CD4-positive, alpha-beta T cell treated with Interferon alpha-2 for 1 hour (primary cell): ENCODE data around the gene PCDHGA4.
"Not testable (repeated sequence)": the region's sequence is repeated elsewhere in the genome, so short reads cannot be mapped to it uniquely, and the experiment has no call there.

Experiments
- DNase-seq, 2 donors: peaks; one replicate each; pipeline ENCODE4 v3.0.0-alpha.2; 2020 to 2022

PCDHGA4 gene

DNA sequence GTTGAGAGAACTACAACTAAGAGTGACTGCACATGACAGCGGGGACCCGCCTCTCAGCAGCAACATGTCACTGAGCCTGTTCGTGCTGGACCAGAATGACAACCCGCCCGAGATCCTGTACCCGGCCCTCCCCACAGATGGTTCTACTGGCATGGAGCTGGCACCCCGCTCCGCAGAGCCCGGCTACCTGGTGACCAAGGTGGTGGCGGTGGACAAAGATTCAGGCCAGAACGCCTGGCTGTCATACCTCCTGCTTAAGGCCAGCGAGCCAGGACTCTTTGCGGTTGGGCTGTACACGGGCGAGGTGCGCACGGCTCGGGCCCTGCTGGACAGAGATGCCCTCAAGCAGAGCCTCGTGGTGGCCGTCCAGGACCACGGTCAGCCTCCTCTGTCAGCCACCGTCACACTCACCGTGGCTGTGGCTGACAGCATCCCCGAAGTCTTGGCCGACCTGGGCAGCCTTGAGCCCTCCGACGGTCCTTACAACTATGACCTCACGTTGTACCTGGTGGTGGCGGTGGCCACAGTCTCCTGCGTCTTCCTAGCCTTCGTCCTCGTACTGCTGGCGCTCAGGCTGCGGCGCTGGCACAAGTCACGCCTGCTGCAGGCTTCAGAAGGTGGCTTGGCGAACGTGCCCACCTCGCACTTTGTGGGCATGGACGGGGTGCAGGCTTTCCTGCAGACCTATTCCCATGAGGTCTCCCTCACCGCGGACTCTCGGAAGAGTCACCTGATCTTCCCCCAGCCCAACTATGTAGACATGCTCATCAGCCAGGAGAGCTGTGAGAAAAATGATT, 29.8 kb downstream of the PCDHGA4 start:
- no peak for DNase-seq

DNA sequence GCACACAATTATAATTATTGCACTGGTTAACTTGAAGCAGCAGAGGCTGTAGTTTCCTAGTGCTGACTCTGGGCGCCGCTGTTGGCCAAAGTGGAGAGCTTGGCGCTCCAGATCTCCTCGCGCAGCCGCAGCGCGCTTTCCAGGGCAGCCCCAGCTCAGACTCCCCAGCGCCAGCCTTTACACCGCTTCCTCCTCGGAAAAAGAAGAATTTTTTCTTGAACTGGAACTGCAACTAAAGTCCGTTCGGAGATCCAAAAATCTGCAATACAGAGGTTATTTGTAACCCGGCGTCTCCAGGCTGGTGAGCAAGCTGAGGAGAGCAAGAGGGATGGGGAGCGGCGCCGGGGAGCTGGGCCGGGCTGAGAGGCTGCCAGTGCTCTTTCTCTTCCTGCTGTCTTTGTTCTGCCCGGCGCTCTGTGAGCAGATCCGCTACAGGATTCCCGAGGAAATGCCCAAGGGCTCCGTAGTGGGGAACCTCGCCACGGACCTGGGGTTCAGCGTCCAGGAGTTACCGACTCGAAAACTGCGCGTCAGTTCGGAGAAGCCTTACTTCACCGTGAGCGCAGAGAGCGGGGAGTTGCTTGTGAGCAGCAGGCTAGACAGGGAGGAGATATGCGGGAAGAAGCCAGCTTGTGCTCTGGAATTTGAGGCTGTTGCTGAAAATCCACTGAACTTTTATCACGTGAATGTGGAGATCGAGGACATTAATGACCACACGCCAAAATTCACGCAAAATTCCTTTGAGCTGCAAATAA, 32.9 kb downstream of the PCDHGA4 start, which contains the start of gene PCDHGB4:
Gene PCDHGB4, plus strand, starts transcription at position 142 of the 755 bp plus-strand sequence. Its CDS starts 187 bp downstream, at position 329.
- DNase-seq = peak in 1 of 2 donors; percentile 33

DNA sequence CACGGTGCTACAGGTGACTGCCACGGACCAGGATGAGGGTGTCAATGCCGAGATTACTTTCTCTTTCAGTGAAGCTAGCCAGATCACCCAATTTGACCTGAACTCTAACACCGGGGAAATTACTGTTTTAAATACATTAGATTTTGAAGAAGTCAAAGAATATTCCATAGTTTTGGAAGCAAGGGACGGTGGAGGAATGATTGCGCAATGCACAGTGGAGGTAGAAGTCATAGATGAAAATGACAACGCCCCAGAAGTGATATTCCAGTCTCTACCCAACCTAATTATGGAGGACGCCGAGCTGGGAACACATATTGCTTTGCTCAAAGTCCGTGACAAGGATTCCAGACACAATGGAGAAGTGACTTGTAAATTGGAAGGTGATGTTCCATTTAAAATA, 33.8 kb downstream of the PCDHGA4 start:
- DNase-seq = no peak

DNA sequence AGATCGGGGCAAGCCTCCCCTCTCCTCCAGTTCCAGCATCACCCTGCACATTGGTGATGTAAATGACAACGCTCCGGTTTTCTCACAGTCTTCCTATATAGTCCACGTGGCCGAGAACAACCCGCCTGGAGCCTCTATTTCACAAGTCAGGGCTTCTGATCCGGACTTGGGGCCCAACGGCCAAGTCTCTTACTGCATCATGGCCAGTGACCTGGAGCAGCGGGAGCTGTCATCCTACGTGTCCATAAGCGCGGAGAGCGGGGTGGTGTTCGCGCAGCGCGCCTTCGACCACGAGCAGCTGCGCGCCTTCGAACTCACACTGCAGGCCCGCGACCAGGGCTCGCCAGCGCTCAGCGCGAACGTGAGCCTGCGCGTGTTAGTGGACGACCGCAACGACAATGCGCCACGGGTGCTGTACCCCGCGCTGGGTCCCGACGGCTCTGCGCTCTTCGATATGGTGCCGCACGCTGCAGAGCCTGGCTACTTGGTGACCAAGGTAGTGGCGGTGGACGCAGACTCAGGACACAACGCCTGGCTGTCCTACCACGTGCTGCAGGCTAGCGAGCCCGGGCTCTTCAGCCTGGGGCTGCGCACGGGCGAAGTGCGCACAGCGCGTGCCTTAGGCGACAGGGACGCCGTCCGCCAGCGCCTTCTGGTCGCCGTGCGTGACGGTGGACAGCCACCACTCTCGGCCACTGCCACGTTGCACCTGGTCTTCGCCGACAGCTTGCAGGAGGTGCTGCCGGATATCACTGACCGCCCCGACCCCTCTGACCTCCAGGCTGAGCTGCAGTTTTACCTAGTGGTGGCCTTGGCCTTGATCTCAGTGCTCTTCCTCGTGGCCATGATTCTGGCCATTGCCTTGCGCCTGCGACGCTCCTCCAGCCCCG, 34.6 kb downstream of the PCDHGA4 start:
- DNase-seq = no peak

DNA sequence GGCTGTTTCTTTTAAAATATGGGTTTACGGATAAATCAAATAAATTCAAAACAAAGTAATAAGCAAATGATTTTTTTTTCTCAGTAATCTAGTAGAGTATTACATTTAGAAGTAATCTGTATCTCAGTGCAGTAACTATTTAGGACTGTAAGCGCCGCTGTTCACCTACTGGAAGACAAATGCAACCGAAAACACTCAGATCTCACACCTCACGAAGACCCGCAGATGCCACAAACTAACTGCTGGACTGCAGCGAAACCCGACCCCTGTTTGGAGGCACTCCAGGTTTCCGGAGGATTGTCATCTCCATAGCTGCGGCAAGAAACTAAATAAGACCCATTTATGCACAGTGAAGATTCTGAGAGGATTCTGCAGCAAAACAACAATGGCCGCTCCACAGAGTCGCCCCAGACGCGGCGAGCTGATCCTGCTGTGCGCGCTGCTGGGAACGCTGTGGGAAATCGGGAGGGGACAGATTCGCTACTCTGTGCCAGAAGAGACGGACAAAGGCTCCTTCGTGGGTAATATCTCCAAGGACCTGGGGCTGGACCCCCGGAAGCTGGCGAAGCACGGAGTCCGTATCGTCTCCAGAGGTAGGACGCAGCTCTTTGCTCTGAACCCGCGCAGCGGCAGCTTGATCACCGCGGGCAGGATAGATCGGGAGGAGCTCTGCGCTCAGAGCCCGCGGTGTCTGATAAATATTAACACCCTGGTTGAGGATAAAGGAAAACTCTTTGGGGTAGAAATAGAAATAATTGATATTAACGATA, 37.8 kb downstream of the PCDHGA4 start, which contains the start of gene PCDHGA8:
Gene PCDHGA8, plus strand, starts transcription at position 205 of the 770 bp plus-strand sequence. Its CDS starts 181 bp downstream, at position 386.
- peak in 1 of 2 donors; percentile 14 for DNase-seq

DNA sequence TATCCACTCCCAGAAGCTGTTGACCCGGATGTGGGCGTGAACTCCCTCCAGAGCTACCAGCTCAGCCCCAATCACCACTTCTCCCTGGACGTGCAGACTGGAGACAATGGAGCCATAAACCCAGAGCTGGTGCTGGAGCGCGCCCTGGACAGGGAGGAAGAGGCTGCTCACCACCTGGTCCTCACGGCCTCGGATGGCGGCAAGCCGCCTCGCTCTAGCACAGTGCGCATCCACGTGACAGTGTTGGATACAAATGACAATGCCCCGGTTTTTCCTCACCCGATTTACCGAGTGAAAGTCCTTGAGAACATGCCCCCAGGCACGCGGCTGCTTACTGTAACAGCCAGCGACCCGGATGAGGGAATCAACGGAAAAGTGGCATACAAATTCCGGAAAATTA, 38.4 kb downstream of the PCDHGA4 start:
- no peak for DNase-seq

DNA sequence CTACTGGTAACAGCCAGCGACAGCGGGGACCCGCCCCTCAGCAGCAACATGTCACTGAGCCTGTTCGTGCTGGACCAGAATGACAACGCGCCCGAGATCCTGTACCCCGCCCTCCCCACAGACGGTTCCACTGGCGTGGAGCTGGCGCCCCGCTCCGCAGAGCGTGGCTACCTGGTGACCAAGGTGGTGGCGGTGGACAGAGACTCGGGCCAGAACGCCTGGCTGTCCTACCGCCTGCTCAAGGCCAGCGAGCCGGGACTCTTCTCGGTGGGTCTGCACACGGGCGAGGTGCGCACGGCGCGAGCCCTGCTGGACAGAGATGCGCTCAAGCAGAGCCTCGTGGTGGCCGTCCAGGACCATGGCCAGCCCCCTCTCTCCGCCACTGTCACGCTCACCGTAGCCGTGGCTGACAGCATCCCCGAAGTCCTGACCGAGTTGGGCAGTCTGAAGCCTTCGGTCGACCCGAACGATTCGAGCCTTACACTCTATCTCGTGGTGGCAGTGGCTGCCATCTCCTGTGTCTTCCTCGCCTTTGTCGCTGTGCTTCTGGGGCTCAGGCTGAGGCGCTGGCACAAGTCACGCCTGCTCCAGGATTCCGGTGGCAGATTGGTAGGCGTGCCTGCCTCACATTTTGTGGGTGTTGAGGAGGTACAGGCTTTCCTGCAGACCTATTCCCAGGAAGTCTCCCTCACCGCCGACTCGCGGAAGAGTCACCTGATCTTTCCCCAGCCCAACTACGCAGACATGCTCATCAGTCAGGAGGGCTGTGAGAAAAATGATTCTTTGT, 39.8 kb downstream of the PCDHGA4 start:
- DNase-seq = not testable (repeated sequence)

DNA sequence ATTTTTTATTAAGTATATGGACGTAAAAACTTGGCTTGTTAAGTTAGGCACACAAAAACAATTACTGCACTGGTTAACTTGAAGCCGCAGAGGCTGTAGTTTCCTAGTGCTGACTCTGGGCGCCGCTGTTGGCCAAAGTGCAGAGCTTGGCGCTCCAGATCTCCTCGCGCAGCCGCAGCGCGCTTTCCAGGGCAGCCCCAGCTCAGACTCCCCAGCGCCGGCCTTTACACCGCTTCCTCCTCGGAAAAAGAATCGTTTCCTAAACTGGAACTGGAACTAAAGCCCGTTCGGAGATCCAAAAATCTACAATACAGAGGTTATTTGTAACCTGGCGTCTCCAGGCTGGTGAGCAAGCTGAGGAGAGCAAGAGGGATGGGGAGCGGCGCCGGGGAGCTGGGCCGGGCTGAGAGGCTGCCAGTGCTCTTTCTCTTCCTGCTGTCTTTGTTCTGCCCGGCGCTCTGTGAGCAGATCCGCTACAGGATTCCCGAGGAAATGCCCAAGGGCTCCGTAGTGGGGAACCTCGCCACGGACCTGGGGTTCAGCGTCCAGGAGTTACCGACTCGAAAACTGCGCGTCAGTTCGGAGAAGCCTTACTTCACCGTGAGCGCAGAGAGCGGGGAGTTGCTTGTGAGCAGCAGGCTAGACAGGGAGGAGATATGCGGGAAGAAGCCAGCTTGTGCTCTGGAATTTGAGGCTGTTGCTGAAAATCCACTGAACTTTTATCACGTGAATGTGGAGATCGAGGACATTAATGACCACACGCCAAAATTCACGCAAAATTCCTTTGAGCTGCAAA, 43.1 kb downstream of the PCDHGA4 start, which contains the start of gene PCDHGB5:
Gene PCDHGB5, plus strand, starts transcription at position 192 of the 796 bp plus-strand sequence. Its CDS starts 181 bp downstream, at position 373.
- peak; percentile 29 to 52 for DNase-seq

DNA sequence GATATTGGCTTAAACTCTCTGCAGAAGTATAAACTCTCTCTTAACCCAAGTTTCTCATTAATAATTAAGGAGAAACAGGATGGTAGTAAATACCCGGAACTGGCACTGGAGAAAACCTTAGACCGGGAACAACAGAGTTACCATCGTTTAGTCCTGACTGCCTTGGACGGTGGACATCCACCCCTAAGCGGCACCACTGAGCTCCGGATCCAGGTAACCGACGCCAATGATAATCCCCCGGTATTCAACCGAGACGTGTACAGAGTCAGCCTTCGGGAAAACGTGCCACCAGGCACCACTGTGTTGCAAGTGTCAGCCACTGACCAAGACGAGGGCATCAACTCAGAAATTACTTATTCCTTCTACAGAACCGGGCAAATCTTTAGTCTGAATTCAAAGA, 43.8 kb downstream of the PCDHGA4 start:
- DNase-seq = no peak

DNA sequence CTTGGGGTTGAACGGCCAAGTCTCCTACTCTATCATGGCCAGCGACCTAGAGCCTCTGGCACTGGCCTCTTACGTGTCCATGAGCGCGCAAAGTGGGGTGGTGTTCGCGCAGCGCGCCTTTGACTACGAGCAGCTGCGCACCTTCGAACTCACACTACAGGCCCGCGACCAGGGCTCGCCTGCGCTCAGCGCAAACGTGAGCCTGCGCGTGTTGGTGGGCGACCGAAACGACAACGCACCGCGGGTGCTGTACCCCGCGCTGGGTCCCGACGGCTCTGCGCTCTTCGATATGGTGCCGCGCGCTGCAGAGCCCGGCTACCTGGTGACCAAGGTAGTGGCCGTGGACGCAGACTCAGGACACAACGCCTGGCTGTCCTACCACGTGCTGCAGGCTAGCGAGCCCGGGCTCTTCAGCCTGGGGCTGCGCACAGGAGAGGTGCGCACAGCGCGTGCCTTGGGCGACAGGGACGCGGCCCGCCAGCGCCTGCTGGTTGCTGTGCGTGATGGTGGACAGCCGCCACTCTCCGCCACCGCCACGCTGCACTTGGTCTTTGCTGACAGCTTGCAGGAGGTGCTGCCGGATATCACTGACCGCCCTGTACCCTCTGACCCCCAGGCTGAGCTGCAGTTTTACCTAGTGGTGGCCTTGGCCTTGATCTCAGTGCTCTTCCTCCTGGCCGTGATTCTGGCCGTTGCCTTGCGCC, 44.9 kb downstream of the PCDHGA4 start:
- DNase-seq = no peak

DNA sequence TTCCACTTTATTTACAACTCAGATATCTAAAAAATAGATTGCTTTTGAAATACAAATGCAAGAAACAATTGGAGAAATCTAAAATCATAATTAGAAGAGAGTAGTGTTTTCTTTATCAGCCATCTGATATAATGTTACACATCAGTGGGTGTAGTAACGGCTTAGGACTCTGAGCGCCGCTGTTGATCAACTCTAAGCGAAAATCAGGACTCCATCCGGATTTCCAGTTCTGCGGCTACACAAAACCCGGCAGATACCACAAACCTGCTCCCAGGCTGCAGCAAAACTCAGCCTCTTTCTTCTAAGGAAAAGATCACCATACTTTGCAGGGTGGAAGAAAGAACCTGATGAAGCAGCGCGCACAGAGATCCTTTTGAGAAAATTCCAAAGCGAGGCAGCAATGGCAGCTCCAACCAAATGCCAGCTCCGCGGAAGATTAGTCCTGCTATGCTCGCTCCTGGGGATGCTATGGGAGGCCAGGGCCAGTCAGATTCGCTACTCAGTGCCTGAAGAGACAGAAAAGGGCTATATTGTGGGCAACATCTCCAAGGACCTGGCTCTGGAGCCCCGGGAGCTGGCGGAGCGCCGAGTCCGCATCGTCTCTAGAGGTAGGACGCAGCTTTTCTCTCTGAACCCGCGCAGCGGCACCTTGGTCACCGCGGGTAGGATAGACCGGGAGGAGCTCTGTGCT, 47.9 kb downstream of the PCDHGA4 start, which contains the start of gene PCDHGA9:
Gene PCDHGA9, plus strand, starts transcription at position 226 of the 691 bp plus-strand sequence. Its CDS starts 175 bp downstream, at position 401.
- DNase-seq = peak in 1 of 2 donors; percentile 31

DNA sequence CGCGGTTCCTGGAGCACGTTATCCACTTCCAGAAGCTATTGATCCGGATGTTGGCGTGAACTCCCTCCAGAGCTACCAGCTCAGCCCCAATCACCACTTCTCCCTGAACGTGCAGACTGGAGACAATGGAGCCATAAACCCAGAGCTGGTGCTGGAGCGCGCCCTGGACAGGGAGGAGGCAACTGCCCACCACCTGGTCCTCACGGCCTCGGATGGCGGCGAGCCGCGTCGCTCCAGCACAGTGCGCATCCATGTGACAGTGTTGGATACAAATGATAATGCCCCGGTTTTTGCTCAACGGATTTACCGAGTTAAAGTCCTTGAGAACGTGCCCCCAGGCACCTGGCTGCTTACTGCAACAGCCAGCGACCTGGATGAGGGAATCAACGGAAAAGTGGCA, 48.6 kb downstream of the PCDHGA4 start:
- no peak for DNase-seq
